Measurements from ENCODE around the gene PTPRK.
"Not testable (repeated sequence)": the region's sequence is repeated elsewhere in the genome, so short reads cannot be mapped to it uniquely, and the experiment has no call there.

PTPRK gene

DNA sequence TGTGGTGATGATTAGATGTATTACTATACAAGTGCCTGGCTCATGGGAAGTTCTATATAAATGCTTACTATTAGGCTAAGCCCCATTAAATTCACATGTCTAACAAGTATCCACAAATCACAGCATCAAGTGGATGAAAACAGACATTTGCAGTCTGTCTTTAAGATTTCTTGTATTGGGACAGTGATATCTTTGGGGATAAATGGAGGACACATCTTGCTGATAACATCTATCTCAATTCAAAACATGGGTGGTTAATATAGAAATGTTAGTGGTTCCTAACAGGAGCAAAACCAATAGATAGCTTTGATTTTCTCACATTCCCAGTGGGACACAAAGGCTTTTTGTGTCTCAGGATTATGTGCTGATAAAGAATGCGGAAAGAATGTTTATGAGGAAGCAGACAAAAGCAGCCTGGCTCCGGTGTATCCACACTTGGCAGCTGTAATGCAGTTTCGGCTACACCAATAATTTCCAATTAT is 29.3 kb downstream of the PTPRK start:
- no peak for DNase-seq (ENCODE audit: low read depth in 2 of 2)

DNA sequence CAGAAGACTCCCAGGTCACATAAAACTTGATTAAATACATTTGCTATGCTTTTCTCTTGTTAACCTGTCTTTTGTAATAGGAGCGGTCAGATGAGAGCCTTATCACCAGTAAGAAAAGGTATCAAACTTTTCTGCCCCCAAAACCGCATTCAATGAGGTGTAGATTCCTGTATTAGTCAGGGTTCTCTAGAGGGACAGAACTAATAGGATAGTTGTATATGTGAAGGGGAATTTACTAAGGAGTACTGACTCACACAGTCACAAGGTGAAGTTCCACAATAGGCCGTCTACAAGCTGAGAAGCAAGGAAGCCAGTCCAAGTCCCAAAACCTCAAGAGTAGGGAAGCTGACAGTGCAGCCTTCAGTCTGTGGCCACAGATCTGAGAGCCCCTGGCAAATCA is 32.7 kb downstream of the PTPRK start:
- no peak for DNase-seq (ENCODE audit: low read depth in 2 of 2)

DNA sequence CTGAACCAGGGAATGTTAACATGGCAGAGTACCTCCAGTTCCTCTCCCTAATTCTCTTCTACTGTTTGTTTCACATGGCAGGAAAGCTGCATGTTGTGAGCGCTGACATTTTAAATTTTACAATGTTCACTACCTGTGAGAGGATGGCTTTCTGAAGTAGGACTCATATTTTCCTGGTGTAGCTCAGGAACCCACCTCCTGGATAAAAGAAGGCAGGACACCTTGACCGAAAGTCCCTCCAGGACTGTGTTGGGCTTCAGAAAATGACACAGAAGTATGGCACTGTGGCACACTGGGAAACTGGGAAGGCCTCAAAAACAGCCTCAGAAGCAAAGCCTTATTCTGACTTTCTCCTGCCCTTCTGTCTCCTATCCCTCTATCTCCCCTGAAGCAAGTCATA is 33.3 kb downstream of the PTPRK start:
- DNase-seq (ENCODE audit: low read depth in 2 of 2): no peak

DNA sequence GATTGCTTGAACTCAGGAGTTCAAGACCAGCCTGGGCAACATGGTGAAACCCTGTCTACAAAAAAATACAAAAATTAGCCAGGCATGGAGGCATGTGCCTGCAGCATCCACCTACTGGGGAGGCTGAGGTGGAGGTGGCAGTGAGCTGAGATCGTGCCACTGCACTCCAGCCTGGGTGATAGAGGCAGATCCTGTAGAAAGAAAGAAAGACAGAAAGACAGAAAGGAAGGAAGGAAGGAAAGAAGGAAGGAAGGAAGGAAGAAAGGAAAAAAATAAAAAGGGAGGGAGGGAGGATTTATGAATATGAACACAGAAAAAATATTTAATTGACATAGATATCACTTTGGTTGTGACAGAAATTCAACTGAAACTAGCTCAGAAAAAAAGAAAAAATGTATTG is 33.8 kb downstream of the PTPRK start:
- not testable (repeated sequence) for DNase-seq (ENCODE audit: low read depth in 2 of 2)

DNA sequence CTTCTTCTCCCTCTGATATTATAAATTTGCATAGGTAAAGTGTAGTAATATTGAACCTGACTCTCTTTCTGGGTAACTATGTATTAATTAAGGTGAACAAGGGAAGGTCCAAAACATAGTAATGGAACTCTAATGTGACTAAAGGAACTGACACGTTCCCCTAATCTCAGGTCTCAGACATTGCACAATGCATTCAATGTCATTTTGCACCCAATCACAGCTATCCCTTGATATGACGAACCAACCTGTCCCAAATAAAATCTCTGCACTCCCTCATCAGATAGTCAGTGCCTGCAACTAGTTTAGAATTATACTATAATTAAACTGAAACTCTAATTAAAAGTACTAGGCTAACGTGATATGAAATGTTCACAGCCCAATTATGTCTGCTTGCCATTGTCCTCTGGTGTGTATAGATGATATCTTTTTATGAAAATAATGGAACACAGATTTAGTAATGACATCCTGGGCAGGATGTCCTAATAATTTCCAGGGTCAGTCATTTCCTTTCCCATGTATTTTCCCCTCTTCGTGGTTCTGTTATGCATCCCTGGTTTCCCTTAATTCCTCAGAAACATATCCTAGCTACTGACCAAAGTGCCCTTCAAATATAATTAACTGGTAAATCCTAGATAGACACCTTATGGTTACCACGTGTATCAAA is 36.8 kb downstream of the PTPRK start:
- DNase-seq (ENCODE audit: low read depth in 2 of 2): no peak

DNA sequence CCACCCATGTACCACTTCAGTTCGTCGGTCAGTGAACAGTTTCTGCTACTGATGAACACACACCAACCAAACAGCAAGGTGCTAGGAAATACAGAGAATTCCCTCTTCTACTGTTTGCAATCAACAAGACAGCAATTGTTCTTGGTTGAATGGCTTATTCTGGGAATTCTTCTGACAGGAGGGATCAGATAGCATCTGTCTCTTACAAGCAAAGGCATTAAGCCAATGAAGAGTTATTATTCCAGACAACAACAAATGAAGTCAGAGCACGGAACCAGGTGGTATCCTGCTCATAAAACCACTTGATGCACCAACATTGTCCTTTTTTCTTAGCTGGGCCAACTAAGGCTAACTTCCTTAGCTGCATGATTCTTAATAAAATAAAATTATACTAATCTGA is 37.8 kb downstream of the PTPRK start:
- no peak for DNase-seq (ENCODE audit: low read depth in 2 of 2)

DNA sequence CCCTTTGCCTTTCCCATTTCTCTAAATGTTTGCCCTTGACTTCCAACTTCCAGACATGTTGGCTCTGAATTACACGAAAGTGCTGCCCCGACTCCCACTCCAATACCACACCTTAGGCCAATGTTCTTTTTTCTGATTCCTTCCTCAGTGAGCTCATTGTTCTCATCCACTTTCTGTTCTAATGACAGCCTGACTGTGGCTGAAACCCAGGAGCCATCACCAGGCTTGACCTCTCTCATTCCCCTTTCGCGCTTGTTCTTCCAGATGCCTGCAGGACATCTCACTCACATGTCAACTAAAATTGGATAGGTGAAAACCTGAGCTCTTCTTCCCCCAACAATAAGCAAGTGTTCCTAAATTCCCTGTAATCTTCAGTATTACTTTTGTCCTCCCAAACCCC is 40.4 kb downstream of the PTPRK start:
- DNase-seq (ENCODE audit: low read depth in 2 of 2): no peak

DNA sequence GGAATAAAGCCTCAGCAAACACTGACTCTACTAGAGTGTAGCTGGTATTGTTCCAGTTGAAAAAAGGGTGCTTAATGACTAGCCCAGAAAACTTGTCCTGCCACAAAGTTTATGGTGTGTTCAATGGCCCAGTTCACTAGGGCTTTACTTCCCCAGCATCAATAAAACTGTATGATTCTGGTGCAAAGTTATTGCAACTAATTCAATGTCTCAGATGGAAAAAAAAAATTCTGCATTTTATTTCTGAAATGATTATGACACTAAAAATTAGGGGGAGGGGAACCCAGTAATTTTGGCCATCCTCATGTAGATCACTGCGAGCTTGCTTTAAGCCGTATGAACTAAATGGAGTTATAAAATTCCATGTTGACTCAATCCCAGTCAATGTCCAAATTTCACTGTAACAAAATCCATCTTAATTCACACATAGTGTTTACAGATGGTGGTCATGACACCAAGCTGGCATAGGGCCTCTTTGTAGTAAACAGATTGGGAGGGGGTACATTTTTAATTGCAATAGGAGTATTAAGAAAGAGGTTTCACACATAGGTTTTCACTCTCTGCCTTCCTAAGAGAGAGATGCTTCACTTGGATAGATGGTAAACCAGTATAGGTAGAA is 41.2 kb downstream of the PTPRK start:
- no peak for DNase-seq (ENCODE audit: low read depth in 2 of 2)

DNA sequence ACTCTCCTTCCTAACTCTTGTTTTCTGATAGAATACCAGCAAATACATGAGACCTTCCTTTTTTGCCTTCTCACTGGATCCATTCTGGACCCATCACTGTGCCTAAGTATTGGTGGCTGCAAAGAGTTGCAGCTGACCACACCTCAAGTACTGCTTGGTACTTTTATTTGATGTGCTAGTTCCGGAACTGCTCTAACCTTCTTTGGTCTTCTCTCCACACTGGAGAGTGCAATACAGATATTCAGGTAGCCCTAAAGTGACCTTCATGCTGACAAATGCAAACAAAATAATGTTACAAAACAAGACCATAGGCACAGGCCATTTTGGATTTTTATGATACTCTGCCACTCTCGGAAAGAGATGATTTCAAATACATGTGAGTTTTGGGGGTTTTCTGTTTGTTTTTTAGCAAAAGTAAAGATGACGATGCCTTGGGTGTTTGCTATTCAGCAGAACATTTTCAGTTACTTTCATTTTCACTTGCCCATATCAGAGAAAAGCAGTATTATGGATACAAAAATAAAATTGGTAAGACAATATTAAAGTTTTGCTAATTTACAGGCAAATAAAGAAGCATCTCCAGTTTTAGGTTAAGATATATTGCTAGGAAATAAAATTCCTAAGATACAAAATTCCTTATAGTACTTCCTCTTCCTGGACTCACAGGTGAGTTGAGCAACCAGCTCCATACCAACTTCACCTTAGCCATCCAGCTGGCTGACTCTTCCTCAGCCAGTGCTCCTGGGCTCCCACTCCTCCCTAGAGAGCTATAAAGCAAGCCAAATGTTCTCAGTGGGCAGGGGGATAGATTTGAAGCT is 42.0 kb downstream of the PTPRK start:
- DNase-seq (ENCODE audit: low read depth in 2 of 2): no peak

DNA sequence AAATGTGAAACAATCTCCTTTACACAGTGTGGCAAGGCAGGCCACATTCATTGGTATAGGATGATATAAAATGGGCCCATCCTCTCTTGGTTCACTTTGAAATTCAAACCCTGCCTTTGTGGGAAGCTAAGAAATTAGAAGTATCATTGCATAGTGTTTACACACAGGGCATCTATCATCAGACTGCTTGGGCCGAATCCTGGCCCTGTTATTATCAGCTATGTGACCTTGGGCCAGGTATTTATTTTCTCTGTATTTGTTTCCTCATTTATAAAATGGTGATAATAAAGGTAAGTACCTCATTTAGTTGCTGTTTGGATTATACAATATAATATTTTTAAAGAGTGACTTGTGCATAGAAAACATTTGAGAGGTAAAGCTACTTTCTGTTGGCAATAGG is 45.5 kb downstream of the PTPRK start:
- DNase-seq (ENCODE audit: low read depth in 2 of 2): no peak

DNA sequence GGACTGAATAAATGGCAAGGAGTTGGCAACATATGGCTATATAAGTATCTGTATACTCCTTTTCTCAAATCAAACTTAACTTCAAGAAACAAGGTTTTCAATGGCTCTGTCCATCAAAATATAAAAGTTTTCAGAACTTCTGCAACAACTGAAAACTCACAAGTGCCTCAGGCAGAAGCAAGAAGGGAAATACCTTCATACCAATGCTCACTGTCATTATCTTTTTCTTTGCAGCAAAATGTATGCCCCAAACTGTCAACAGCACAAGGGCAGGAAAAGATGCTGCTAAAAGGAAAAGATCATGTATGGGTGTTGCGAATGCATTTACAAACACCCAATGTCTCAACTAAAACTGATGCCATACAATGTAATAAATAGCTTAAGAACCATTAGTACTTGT is 45.9 kb downstream of the PTPRK start:
- DNase-seq (ENCODE audit: low read depth in 2 of 2): no peak

DNA sequence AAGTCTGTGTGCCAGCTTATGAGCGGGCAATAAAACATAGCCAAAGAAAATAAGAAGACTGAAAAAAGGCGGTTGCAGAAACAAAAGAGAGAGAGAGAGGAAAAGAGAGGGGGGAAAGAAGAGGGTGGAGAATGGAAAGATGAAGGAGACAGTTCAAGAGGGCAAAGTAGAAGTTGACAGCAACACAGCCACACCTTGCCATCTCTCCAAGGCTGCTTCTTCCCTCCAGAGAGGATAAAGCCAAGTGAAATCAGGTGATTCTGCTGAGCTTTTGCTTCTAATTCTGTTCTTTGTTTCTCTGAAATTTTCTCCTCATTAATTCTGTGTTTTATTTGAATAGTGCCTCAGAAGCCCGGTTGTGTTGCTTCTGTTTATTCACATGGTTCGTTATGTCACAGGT is 48.5 kb downstream of the PTPRK start:
- DNase-seq (ENCODE audit: low read depth in 2 of 2): no peak

DNA sequence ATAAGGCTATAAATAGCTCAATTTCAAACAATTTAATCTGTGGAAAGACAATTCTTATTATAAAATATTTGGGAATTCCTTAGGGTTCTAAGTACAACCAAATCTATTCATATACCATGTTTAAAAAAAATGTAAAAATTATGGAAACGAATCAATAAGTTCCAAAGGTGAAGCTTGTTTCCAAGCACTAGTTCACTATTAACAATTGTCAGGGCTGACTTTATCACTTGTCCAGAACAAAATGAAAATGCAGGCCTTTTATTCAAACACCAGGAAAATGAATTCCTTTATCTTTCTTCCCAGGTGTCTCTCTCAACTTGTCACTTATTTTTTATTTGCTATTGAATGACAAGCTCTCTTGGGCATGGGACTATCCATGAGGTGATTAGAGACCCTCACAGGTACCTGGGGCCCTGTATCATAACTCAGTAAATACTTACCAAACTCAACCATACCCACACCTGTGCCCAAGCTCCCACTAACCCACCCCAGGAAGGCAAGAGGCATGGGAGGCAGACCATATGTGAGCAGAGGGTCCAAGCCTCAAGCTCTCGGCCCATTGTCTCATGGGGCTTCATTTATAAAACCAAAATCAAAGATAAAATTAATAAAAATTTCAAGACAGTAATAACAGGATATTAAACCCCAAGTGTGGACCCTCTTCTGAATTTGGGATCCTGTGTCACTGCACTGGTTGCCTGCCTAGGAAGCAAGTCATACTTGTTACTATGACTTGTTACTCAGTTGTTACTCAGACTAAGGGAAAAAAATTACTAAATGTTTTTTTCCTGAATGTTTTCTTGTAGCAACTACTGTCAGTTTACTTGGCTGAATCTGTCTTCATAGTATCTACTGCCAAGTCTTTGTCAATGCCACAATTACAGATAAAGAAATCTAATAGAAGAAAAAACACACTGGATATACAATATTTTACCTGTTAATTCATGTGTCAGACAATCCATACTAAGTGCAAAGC is 54.7 kb downstream of the PTPRK start:
- no peak for DNase-seq (ENCODE audit: low read depth in 2 of 2)

DNA sequence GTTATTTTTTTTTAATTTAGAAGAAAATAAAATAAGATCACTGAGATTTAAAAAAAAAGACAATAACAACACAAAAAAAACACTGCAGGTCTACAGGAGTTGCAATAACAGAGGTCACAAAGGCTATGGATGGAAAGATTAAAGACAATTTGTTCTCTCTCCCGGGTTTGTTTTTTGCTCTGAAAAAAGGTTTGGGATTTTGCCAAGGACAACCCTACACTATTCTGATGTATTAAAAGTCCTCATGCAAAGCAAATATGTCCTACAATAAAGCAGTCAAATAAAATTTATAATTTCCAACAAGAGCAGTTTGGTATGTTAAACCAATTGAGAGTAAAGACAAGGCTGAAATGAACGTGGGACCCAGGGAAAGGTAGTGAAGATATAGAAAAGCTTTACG is 55.6 kb downstream of the PTPRK start:
- no peak for DNase-seq (ENCODE audit: low read depth in 2 of 2)

DNA sequence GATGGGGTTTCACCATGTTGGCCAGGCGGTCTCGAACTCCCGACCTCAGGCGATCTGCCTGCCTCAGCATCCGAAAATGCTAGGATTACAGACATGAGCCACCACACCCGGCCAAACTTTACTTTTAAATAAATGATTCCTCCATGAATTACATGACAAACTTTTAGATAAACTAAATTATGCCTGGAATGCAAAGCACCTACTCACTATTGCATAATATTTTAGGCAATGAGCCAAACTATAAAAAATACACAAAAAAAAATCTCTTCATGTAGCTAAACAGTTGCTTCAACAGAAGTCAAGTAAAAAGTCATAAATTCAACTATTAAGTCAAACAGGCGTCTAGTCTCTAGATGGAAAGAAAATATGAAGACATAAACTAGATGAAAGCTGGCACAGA is 56.5 kb downstream of the PTPRK start:
- DNase-seq (ENCODE audit: low read depth in 2 of 2): no peak

DNA sequence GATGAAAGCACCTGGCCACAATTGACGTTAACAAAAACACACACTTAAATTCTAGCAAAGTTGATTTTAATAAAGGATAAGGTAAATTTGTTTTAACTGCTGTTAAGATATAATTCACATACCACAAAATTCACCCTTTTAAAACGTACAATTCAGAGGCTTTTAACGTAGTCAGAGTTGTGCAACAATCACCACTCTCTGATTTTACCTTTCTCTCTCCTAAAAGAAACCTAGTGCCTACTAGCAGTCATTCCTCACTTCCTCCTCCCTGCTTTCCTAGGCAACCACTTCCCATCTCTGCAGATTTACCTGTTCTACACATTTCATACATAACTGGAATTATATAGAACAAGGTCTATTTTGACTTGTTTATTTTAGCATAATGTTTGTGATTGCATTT is 58.9 kb downstream of the PTPRK start:
- DNase-seq (ENCODE audit: low read depth in 2 of 2): no peak

DNA sequence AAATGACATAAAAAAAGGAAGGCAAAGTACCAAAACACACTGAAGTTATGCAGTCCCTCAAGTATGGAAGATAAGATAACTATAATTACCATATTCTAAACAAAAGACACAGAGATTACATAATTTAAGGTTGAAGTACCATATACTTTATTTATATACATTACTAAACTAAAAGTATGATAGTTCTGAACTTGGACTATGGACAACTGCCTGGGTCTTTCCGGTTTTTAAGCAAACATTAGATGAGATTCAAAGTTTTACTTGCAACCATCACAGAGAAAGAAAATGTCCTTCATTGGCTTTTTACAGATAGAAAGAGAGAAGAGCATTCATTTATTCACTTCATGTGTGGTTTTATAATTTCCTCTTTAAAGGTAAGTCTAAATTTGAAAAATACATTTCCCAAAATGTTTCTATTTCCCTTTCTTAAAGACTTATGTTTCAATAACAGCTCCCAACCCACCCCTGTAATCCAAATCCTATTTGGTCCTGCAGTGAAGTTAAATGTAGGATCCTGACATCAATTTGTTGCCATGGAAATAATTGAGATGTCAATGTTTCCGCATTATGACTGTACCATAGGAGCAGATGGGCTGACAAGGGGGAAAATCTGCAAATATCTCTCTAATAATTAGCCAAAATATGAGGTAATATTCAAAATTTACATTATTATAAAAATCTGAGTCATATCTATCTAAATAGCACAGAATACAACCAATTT is 63.7 kb downstream of the PTPRK start:
- no peak for DNase-seq (ENCODE audit: low read depth in 2 of 2)

DNA sequence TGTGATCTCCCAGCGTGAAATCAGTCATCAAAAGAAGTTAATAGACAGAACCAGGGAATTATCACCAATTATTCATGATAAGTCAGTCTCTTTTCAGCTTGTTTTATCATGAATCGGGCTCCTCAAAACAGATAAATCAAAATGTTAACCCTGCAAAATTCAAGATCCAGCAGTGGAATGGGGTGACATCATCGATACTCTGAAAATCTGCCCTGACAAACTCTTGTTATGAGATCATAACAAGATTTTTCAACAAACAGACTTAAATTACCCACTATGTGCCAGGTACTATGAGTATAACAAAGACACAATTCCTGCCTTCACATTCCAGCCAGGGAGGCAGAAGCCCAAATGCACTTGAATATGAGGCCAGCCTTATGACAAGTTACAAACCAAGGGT is 64.4 kb downstream of the PTPRK start:
- no peak for DNase-seq (ENCODE audit: low read depth in 2 of 2)

DNA sequence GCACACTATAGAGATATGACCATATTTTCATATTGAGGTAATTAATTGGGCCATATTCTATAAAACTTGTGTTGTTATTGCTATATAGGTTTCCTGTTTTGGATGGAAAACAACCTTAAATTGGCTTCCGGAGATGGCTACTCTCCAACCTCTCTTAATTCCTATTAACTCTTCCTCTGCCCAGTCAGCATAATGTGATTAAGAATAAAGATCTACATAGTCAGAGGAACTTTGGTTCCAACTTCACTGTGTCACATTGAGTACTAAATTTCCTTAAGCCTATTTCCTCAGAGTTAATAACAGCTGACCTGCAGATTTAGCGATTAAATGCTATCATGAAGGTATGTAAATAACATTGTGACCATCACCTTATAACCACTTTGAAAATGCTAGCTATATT is 67.7 kb downstream of the PTPRK start:
- no peak for DNase-seq (ENCODE audit: low read depth in 2 of 2)

DNA sequence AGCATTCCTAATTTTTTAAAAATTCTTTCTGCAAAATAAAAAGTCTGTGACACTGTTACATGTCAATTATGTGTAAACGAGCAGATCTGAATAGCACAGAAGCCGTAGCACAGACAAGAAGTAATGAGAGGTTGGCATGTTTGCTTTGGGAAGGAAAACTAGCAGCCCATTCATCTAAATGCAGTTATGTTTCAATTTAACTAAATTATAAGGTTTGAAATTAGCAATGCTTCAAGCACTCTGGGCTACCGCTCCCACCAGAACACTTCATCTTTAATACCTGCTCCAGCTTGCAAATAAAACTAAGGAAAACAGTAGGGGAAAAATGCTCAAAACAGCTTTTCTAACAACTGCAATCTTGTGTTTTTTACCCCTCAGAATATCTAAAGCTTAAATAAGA is 73.9 kb downstream of the PTPRK start:
- no peak for DNase-seq (ENCODE audit: low read depth in 2 of 2)

DNA sequence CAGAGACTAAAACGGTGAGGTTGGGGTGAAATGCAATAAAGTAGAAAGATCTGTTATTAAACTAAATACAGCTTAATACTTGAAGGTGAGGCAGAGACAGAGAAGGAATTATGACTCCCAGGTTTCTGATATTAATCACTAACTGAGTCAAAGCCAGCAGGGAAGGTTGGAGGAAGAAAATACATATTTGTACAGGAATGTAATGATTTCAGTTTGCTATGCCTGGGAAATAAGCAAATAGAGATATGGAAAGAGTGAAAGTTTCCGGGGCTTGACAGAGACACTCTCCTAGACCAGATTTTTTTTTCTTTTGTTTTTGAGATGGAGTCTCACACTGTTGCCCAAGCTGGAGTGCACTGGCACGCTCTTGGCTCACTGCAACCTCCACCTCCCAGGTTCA is 76.8 kb downstream of the PTPRK start:
- no peak for DNase-seq (ENCODE audit: low read depth in 2 of 2)
